PFSK-1 (cell line): ENCODE data around the gene SLC2A4RG.

Experiments used
- POLR2AphosphoS5 ChIP-seq: IDR thresholded peaks from 2 replicates; pipeline ENCODE4 v1.6.1; 2012; ENCODE audit warnings: low read depth, mild to moderate bottlenecking, control low read depth, low read length, moderate library complexity
- REST ChIP-seq, 2 experiments: IDR thresholded peaks; 2 replicates each; pipeline versions ENCODE4 v1.6.1 to v1.8.0; 2011 to 2012; ENCODE audit warnings: low read depth in 2 of 2, low read length in 2 of 2, control low read depth in 1 of 2, inconsistent platforms in 1 of 2, mild to moderate bottlenecking in 1 of 2, moderate library complexity in 1 of 2; ENCODE audit not compliant: insufficient read depth in 1 of 2
- SIN3A ChIP-seq: IDR thresholded peaks from 2 replicates; pipeline ENCODE4 v1.6.1; 2012; ENCODE audit warnings: mild to moderate bottlenecking, low read length, moderate library complexity, borderline replicate concordance; ENCODE audit not compliant: insufficient read depth
- TAF1 ChIP-seq: IDR thresholded peaks from 2 replicates; pipeline ENCODE4 v1.6.1; 2012; ENCODE audit warnings: low read length, control low read depth, borderline replicate concordance; ENCODE audit not compliant: insufficient read depth

- TF ChIP-seq TAF1 = no peak
- no peak for TF ChIP-seq POLR2AphosphoS5
- no peak for TF ChIP-seq SIN3A
- no peak for TF ChIP-seq REST (IDR thresholded peaks at IDR 0.05; ENCODE audit: insufficient read depth in 1 of 2, low read depth in 2 of 2, low read length in 2 of 2)
Observed at GRCh38 chr20:63732118-63733095, 7.2 kb upstream of the SLC2A4RG start.
